Measurements from ENCODE around the gene PHACTR1. TPM values are rescaled to one million over a fixed set of nuclear protein-coding genes. Genes with fewer than 3 reads are reported as not detected.
A peak's percentile ranks its signal among the peaks of the same experiment; 100 is the strongest.
"Not testable (repeated sequence)": the region's sequence is repeated elsewhere in the genome, so short reads cannot be mapped to it uniquely, and the experiment has no call there.

Gene PHACTR1
- polyA plus RNA-seq, 1 donor = 5.8 TPM

- DNase-seq = no peak
Observed at GRCh38 chr6:13243033-13243432, 526.5 kb downstream of the PHACTR1 start.

- DNase-seq = not testable (repeated sequence)
Observed at GRCh38 chr6:13243745-13244144, 527.2 kb downstream of the PHACTR1 start.

DNA sequence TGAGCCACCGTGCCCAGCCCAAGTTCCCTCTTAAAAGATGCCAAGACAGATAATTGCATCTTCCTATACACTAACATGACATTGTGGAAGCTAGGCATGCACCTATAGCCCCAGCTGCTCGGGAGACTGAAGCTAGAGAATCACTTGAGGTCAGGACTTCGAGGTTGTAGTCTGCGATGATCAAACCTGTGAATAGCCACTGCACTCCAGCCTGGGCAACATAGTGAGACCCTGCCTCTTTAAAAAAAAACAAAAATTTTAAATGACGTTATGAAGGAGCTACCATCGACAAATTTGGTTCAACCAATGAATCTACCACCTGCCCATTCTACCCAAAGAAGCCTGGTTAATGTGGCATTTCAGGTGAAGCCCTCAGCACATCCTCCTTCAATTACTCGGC lies 531.1 kb downstream of the PHACTR1 start:
- no peak for DNase-seq

DNA sequence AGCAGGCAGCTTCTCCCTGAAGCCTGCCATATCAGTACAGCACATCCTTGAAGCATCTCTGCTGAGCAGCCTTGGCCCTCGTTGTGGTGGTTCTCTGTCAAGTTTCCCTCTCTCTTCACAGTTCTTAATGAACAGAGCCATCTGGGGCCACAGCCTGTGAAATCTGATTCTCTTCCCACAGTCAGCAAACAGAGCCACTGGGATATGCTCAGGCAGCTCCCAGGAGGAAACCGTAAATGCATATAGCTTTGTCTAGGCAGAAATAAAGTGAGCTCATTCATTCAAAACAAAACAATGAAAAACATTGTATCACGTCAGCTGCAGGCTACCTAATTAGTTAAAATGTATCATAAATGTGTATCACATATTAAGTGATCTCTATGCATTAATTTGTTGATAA lies 531.5 kb downstream of the PHACTR1 start:
- DNase-seq = no peak

- no peak for DNase-seq
Observed at GRCh38 chr6:13248584-13248985, 532.0 kb downstream of the PHACTR1 start.

DNA sequence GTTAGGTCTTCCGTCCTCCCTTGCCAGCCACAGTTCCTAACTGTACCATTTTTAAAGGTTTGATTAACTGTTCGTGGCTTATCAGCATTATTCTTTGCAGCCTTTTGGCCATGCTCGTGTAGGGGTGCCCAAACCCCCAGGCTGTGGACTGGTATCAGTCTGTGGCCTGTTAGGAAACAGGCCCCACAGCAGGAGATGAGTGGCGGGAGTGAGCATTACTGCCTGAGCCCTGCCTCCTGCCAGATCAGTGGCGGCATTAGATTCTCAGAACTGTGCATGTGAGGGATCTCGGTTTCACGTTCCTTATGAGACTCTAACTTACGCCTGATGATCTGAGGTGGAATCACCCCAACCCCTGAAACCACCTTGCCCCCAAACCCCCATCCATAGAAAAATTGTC lies 532.4 kb downstream of the PHACTR1 start:
- no peak for DNase-seq

DNA sequence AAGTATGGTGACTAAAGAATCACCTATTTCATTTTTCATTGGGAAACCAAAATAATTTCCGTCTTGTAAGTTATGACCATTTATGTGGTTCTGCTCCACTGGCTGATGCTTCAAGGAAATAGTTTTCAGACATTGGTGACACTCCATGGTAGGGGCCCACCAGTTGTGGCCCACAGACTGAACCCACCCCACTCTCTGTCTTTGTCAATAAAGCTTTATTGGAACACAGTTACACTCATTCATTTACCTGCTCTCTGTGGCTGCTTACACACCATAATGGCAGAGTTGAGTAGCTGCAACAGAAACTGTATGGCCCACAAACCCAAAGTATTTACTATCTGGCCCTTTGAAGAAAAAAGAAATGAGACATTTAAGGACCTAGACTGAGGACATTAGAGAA lies 533.2 kb downstream of the PHACTR1 start:
- no peak for DNase-seq

GRCh38 chr6:13250703-13251102 lies 534.1 kb downstream of the PHACTR1 start:
- DNase-seq = no peak

DNA sequence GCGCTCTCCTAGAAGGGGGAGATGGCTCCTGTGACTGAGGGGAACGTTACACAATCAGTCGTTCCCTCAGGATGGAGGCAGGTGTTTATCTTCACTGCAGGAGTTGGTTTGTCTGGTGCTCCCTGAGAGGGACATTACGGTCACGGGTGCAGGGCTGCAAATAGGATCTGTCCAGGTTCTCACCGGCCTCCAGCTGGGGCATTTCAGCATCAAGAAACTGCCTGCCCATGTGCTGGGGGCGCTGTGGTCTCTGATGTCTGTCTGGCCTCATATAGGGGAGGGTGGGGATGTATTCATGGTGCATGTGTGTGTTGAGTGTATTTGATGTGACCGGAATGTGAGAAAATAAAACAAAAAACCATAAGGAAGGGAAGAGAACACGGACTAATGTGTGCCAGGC lies 534.7 kb downstream of the PHACTR1 start:
- no peak for DNase-seq

DNA sequence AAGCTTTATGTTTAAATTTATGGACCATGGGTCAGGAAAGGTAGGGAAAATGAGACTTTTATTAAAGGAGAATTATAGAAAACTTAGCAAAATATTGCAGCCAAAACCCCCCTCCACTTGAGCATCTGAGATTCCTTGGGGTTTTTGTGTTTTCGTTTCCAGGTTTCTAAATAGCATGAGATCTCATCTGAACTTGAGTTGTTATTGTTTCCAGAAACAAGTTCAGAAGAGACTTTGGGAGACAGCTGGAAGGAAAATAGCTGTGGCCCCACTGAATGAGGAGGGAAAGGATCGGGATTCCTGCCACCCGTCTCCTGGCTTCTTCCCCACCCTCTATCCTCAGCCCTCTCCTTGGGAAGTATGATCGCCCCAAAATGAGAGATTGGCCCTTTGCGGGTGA lies 536.2 kb downstream of the PHACTR1 start:
- peak; percentile 38 for DNase-seq

DNA sequence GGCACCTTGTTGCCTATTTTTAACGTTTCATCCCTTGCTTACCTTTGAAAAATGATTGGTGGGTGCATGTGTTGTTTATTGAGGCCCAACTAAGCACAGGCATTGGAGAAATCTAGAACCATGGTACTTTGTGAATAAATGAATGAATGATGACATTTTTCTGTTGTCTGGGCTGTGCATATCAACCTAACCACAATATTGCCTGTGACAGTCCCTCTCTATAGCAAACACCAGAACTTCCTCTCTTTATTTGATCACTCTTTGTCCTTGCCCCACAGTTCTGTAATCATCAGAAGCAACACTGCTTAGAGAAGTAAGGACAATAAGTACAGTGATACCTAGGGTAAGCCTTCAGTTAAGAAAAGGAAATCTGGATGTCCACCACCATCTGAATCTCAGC lies 536.7 kb downstream of the PHACTR1 start:
- no peak for DNase-seq

DNA sequence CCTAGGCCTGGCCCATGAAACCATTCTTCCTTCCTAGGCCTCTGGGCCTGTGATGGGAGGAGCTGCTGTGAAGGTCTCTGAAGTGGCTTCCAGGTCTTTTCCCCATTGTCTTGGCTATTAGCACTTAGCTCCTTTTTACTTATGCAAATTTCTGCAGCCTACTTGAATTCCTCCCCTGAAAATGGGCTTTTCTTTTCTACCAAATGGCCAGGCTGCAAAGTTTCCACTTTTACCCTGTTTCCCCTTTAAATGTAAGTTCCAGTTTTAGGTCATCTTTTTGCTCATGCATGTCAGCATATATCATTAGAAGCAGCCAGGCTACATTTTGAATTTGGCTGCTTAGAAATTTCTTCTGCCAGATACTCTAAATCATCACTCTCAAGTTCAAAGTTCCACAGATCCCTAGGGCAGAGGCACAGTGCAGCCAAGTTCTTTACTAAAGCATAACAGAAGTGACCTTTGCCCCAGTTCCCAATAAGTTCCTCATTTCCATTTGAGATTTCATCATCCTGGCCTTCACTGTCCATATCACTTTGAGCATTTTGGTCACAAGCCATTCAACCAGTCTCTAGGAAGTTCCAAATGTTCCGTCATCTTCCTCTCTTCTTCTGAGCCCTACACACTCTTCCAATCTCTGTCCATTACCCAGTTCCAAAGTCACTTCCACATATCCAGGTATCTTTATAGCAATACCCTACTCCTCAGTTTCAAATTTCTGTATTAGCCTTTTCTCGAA lies 539.9 kb downstream of the PHACTR1 start:
- DNase-seq = no peak

GRCh38 chr6:13259393-13259792 lies 542.8 kb downstream of the PHACTR1 start:
- no peak for DNase-seq

DNA sequence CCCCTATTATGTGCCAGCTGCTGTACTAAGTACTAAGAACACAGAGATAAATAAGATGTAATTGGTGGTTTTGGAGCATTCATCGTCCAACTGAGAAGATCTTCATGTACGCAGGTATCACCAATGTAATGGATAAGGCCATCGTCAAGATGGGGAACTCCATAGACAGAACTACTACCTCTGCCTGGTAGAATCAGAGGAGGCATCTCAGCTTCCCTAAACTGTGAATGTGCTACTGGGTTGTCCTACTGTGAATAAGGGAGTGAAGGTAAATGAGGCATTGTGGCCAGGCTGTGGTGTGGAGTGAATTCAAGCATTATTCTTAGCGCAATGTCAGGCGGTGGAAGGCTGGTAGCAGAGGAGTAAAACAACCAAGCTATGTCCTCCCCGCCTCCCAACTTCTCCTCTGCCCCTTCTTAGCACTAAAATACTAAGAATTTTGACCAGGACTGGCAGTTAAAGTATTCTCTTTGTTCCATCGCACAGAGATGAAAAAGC lies 543.6 kb downstream of the PHACTR1 start:
- DNase-seq = no peak

GRCh38 chr6:13260831-13261230 lies 544.3 kb downstream of the PHACTR1 start:
- no peak for DNase-seq

GRCh38 chr6:13261464-13261994 lies 545.0 kb downstream of the PHACTR1 start:
- DNase-seq = no peak

DNA sequence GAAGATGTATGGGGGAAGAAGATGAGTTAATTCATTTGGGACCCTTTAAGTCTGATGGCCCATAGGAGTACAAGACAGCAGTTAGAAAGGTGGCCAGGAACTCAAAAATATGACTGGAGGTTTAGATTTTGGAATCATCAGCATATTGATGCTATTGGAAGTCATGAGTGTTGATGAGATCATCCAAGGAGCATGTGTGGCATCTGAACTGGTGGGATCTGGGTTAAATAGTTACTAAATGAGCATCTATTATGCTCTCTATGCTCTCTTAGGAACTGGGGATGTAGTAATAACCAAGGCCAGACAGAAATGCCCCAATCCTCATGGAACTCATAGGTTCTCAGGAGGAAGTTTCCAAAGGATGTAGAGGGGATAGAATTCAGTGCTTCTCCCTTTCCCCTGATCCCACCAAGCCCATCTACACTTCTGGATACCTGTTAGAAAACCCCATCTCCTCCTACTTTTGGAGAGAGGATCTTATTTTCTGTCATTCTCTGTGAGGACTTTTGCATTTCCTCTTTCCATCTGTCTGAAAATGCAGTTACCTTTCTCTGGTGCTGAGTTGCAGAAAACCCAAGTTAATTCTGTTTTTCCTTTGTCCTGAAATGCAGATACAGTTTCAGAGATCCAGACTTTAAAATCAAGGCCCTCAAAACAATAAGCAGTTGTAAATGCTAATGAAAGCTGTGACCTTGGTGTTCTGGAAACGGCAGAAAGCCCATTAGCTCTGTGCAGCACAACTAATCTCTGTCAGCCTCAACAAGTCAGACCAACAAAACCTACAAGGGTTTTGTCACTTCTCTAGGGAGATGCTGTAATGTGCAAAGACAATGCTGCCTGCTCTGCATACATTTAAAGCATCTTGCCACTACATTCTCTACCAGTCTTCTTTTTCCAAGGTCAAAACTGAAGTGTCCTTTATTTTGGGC lies 546.0 kb downstream of the PHACTR1 start:
- no peak for DNase-seq

DNA sequence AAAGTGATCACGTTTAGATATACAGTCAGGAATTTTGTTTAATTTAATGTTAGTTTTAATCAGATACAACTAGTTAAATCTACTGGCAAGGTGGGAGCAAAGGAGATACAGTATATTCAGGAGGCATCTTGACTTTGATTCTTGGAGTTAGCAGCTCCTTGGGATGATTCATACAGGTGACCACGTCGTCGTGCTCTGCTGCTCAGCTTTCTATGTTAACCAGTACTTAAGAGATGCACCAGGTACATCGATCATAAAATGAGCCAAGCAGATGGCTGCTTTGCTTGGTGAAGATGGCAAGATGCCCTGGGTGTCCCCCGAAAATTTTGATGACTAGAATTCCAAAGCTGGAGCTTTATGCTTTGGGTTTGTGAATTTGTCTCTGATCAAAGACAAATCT lies 547.1 kb downstream of the PHACTR1 start:
- DNase-seq = no peak

GRCh38 chr6:13267142-13267651 lies 550.6 kb downstream of the PHACTR1 start:
- no peak for DNase-seq

DNA sequence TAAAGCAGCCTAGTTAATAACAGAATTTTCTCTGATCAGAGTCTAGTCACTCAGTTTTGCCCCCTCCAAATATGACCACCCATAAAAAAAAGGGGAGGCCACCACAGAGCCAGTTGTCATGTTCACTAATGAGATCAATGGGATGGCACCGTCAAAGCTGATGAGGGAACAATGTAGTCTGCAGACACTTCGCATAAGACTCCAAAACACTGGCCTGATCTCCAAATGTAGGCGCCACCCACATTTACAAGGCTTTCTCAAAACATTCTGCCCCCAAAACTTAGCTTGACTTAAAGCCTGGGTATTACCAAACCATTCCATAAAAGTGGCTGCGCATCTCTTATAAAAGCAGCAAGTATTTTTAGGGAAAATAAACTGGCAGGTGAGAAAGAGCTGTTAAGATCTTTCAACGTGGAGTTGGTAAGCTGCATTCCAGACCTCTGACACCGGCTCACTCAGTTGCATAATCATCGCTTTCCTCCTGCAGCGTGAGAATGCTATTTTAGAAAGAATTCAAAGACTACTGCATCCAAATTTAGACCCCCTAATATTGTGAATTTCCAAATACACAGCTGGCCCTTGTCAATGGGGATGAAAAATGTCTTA lies 552.4 kb downstream of the PHACTR1 start:
- no peak for DNase-seq

GRCh38 chr6:13272131-13273046 lies 555.8 kb downstream of the PHACTR1 start:
- no peak for DNase-seq
